GM20000 (cell line): ENCODE data around the gene ODF2.

Experiments used
- DNase-seq: peaks from one replicate; pipeline ENCODE4 v3.0.0; 2012; ENCODE audit warnings: low spot score
- TF ChIP-seq, protein P1 (sequence below): IDR thresholded peaks from 2 replicates; pipeline ENCODE4 v1.5.1; 2012; ENCODE audit warnings: mild to moderate bottlenecking, control low read depth; ENCODE audit errors: extremely low read depth, missing control alignments

ODF2 gene

DNA sequence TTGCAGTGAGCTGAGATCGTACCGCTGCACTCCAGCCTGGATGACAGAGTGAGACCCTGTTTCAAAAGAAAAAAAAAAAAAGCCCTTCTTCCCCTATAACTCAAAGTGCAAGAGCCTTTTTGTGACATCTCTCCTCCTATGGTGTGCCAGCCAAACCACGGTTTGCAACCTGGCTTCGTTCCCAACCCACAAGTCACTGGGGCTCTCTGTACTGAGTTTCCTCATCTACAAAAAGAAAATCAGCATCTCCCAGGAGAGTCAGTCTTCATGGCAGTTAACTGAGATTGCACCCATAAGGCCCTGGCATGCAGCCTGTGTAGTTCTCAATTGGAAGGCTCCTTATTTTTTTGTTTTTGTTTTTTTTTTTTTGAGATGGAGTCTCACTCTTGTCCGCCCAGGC is 14.8 kb downstream of the ODF2 start:
- DNase-seq: no peak
- TF ChIP-seq, protein P1, sequence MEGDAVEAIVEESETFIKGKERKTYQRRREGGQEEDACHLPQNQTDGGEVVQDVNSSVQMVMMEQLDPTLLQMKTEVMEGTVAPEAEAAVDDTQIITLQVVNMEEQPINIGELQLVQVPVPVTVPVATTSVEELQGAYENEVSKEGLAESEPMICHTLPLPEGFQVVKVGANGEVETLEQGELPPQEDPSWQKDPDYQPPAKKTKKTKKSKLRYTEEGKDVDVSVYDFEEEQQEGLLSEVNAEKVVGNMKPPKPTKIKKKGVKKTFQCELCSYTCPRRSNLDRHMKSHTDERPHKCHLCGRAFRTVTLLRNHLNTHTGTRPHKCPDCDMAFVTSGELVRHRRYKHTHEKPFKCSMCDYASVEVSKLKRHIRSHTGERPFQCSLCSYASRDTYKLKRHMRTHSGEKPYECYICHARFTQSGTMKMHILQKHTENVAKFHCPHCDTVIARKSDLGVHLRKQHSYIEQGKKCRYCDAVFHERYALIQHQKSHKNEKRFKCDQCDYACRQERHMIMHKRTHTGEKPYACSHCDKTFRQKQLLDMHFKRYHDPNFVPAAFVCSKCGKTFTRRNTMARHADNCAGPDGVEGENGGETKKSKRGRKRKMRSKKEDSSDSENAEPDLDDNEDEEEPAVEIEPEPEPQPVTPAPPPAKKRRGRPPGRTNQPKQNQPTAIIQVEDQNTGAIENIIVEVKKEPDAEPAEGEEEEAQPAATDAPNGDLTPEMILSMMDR: no peak

DNA sequence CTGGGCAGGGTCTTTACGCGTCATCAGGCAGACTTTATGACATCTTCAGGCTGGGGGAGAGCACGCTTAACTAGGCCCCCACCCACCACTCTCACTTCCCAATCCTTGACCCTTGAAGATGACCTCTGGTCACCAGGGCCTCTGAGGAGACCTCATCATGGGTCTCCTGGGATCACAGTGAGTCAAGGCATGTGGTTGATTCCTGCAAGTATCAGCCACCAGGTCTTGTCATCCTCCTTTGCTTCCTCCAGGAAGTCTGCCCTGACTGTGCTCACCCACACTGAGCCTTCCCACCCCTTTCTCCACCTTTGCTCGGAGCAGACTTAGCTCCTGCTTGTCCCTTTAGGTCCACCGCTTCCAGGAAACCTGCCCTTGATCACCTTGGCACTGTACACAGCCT is 17.3 kb downstream of the ODF2 start:
- DNase-seq: no peak
- TF ChIP-seq, protein P1: no peak

DNA sequence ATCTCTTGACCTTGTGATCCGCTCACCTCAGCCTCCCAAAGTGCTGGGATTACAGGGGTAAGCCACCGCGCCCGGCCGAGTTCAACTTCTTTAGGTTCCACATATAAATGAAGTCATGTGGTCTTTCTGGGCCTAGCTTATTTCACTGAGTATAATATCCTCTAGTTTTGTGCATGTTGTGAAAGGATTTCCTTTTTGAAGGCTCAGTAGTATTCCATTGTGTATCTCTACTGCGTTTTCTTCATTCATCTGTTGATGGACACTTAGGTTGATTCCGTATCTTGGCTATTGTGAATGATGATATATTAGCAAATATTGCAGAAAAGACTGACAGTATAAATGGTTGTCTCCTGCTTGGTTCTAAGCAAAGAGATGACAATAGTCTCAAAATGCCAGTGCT is 20.1 kb downstream of the ODF2 start:
- TF ChIP-seq, protein P1: no peak
- no peak for DNase-seq

DNA sequence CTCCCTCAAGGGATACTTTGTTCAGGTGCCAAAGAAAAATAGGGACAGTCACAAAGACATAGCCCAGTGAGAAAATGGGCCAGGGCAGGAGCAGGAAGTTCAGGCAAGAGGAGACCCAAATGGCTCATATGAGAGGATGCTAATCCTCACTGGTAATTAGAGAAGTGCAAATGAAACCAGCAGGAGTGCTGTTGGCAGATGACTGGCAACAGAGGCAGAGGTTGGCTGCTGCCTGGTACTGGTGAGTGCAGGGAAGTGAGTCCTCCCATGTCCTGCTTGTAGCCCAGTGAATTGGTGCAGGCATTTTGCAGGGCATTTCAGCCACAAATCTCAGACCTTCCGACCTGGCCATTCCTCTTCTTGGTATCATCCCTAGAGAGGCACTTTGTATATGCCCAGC is 23.5 kb downstream of the ODF2 start:
- TF ChIP-seq, protein P1: no peak
- DNase-seq: no peak

DNA sequence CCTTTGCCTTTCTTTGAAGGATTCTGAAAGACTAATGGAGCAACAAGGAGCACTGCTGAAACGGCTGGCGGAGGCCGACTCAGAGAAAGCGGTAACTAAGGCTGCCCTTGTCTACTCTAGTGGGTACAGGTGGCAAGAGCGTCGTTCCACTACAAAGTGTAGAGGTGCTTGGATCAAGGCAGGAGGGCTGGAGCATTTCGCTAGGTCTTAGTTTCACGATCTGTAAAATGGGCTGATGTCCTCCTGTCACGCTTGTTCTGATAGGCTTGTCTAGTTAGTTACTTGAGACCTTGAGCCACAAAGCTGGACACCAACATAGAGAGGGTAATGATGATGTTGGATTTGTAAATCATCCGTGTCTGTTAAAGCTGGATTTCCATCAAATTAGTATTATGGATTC is 25.8 kb downstream of the ODF2 start:
- DNase-seq: no peak
- TF ChIP-seq, protein P1: no peak

DNA sequence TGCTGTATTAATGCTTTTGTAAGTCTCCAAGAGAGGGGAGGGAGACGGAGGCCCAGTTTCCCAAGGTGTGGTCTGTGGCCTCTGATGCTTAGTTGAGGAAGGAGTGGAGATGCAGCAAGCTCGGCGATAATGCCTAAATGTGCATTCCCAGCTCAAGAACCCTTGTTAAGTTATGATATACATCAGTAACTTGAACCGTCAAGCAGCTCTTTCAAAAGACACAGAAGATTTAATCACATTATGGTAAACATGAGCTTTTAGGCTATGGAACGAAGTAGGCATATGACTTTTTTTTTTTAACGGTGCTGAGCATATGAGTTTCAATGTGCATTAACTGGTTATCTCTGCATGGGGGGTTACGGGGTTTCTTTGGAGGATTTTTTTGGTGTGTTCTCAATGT is 26.4 kb downstream of the ODF2 start:
- DNase-seq: no peak
- TF ChIP-seq, protein P1: no peak

DNA sequence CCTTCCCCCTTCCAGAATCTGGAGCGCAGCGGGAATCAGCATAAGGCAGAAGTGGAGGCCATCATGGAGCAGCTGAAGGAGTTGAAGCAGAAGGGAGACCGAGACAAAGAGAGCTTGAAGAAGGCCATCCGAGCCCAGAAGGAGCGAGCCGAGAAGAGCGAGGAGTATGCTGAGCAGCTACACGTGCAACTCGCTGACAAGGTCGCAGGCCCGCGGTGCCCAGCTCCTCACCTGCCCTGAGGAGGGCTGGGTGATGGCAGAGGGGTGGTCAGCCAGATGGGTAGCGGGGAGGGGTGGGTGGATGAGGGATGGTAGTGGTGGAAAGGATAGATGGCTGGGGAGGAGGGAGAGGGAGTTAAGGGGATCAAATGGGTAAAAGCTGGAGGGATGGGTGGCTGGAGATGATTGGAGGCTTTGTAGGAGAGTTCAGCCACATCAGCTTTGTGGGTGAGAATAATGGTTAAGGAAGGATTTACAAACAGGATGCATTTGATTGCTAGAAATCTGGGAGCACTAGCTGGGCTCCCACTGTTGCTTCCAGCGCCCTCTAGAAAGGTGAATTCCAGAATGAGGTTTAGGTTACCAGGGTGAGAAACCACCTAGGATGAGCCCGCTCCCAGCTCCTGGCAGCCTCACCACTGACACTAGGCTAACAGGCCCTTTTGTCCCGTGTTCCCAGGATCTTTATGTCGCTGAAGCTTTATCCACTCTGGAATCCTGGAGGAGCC is 29.0 kb downstream of the ODF2 start:
- TF ChIP-seq, protein P1: no peak

More for the DNA sequence above, 29.0 kb downstream of the ODF2 start:
- DNase-seq: no peak
